Measurements from ENCODE around the gene PROSER3. TPM values are rescaled to one million over a fixed set of nuclear protein-coding genes. Genes with fewer than 3 reads are reported as not detected.

PROSER3 gene
- total RNA-seq, 2 donors from 2014 or later: 13.6 to 19.2 TPM

GRCh38 chr19:35715981-35716800 lies 41.8 kb upstream of the PROSER3 start:
- peak; percentile 51 for DNase-seq (ENCODE audit: low spot score)
- Histone ChIP-seq H3K4me1 (replicated peaks) (peaks cover 15% of the 10 kb centered on the region), H3K9me3 (no peaks in the 10 kb centered on the region), H3K27ac (peak overlapping the region; percentile 69 to 91), H3K27me3 (replicated peaks; ENCODE audit: insufficient read depth) (no peaks in the 10 kb centered on the region), H3K36me3 (no peaks in the 10 kb centered on the region), H3K4me3 (peak overlapping the region; percentile 91 to 93)
- no peak for TF ChIP-seq POLR2A (IDR thresholded peaks at IDR 0.05)
- TF ChIP-seq POLR2AphosphoS5 (IDR thresholded peaks at IDR 0.05): peak; percentile 15
- TF ChIP-seq CTCF (IDR thresholded peaks at IDR 0.05): no peak
- intact Hi-C loops (cut with DNase I): loop anchor here (2.0 to 10.0 kb wide), 2 partner anchors 167 to 361 kb away; partner anchors contain the start of gene FFAR3
- WGBS: under 1% methylated on average over 50 of the region's 52 CpGs

- DNase-seq (ENCODE audit: low spot score): peak; percentile 95
- TF ChIP-seq POLR2A (IDR thresholded peaks at IDR 0.05): peak; percentile 22
- peak; percentile 77 for TF ChIP-seq POLR2AphosphoS5 (IDR thresholded peaks at IDR 0.05)
- TF ChIP-seq CTCF (IDR thresholded peaks at IDR 0.05): peak; percentile 76 to 96 (median 90)
- peaks cover 0 to 5% of the 10 kb centered on the region in 2 donors for H3K36me3 ChIP-seq
- WGBS: under 1% methylated on average over 61 of the region's 77 CpGs
- H3K4me1 ChIP-seq (replicated peaks): peaks cover 15% of the 10 kb centered on the region
- H3K9me3 ChIP-seq: no peaks in the 10 kb centered on the region
- peak overlapping the region; percentile 69 to 91 for H3K27ac ChIP-seq
- intact Hi-C loops (cut with DNase I): loop anchor here (1.0 to 10.0 kb wide), 3 partner anchors 23 to 362 kb away; partner anchors contain the start of gene FFAR3
- H3K27me3 ChIP-seq (replicated peaks; ENCODE audit: insufficient read depth): no peaks in the 10 kb centered on the region
- peak overlapping the region; percentile 91 to 93 for H3K4me3 ChIP-seq
Measured at GRCh38 chr19:35716801-35717664, 40.9 kb upstream of the PROSER3 start.

GRCh38 chr19:35717665-35718344 lies 40.2 kb upstream of the PROSER3 start, which contains the start of gene KMT2B:
TSS of gene KMT2B (plus strand) at chr19:35718003. CDS start at chr19:35718019, 16 bp downstream.
- H3K4me3 ChIP-seq: peak within 1 kb of the TSS; percentile 91 to 93
- H3K36me3 ChIP-seq: peaks cover 5 to 12% of the 10 kb centered on the region in 2 donors
- no peaks in the 10 kb centered on the region for H3K27me3 ChIP-seq (replicated peaks; ENCODE audit: insufficient read depth)
- peak within 1 kb of the TSS; percentile 78 to 91 for H3K27ac ChIP-seq
- under 1% methylated on average over 48 of the region's 109 CpGs for WGBS
- peaks cover 15% of the 10 kb centered on the region for H3K4me1 ChIP-seq (replicated peaks)
- intact Hi-C loops (cut with DNase I): loop anchor here (1.0 to 10.0 kb wide), 3 partner anchors 24 to 363 kb away; partner anchors contain the start of gene FFAR3
- no peak for DNase-seq (ENCODE audit: low spot score)
- TF ChIP-seq POLR2AphosphoS5 (IDR thresholded peaks at IDR 0.05) (no peak), CTCF (IDR thresholded peaks at IDR 0.05) (peak in 1 of 4 experiments; percentile 19)
- no peaks in the 10 kb centered on the region for H3K9me3 ChIP-seq

DNA sequence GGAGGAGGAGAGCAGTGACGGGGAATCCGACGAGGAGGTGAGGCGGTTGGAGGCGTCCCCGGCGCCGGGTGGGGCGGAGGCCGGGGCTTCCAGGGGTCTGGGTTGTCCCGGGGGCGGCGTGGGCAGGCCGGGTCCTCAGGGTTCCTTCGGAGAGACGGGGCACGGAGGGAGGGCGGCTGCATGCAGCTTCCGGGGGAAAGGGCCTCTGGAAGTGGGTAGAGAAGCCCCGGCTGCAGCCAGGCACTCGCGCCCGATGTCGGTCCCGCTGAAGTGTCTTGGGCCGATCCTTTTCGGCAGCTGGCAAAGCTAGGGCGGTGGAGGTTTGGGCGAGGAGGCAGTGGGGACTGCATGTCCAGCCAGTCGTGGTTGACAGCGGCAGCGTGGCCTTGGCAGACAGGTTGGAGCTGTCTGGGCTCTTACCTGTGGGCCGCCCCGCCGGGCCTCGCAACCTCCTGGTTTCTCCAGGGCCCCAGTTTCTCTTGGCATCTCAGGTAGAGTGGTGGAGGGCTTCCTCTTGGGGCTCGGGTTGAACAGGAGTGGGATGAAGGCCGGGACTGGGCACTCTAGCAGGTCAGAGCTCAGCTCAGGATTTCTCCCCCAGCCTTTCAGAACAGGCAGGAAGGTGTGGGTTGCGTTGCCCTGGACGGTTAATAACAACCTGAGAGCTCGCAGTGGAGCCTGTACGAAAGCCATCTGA lies 39.5 kb upstream of the PROSER3 start:
- TF ChIP-seq POLR2A (IDR thresholded peaks at IDR 0.05) (no peak), CTCF (IDR thresholded peaks at IDR 0.05) (no peak), POLR2AphosphoS5 (IDR thresholded peaks at IDR 0.05) (no peak)
- DNase-seq (ENCODE audit: low spot score): no peak
- Histone ChIP-seq H3K36me3 (peaks cover 10 to 19% of the 10 kb centered on the region in 2 donors), H3K27me3 (replicated peaks; ENCODE audit: insufficient read depth) (no peaks in the 10 kb centered on the region), H3K4me1 (replicated peaks) (peaks cover 15% of the 10 kb centered on the region), H3K27ac (peak overlapping the region; percentile 78 to 91), H3K9me3 (no peaks in the 10 kb centered on the region), H3K4me3 (peak overlapping the region; percentile 91 to 93)
- intact Hi-C loops (cut with DNase I): loop anchor here (10.0 kb wide), 1 partner anchor 364 kb away; the partner anchor contains the start of gene FFAR3
- WGBS: 2% methylated on average over 35 of the region's 42 CpGs
